Lung (tissue), 12 donors: Measurements from ENCODE around the gene BPTF. TPM values are rescaled to one million over a fixed set of nuclear protein-coding genes. Genes with fewer than 3 reads are reported as not detected.

Experiments used
- ATAC-seq: fragments of 200-7000 bp; cut with Tn5 transposase; one replicate; pipeline ENCODE4 v1.9.1; 2020; ENCODE audit warnings: moderate number of reproducible peaks; ENCODE audit not compliant: insufficient read depth, low FRiP score
- DNase-seq, 3 donors: peaks; one replicate each; pipeline ENCODE4 v3.0.0-alpha.2; 2013 to 2017
- H3K27ac ChIP-seq, 2 donors: one replicate each; pipeline ENCODE4 v1.5.1; 2013; ENCODE audit warnings: mild to moderate bottlenecking in 2 of 2, moderate library complexity in 2 of 2, control low read depth in 1 of 2, inconsistent platforms in 1 of 2, low read depth in 1 of 2, low read length in 1 of 2
- H3K27me3 ChIP-seq, 3 donors: one replicate each; pipeline ENCODE4 v1.5.1; 2013; ENCODE audit warnings: low read length in 2 of 3; ENCODE audit not compliant: control insufficient read depth in 3 of 3, insufficient read depth in 3 of 3
- H3K36me3 ChIP-seq, 4 donors: one replicate each; pipeline ENCODE4 v1.5.1; 2013; ENCODE audit warnings: low read length in 4 of 4, mild to moderate bottlenecking in 1 of 4, moderate library complexity in 1 of 4; ENCODE audit not compliant: control insufficient read depth in 4 of 4, insufficient read depth in 4 of 4
- H3K4me1 ChIP-seq, 5 donors: one replicate each; pipeline ENCODE4 v1.5.1; 2013; ENCODE audit warnings: low read length in 5 of 5, mild to moderate bottlenecking in 2 of 5, moderate library complexity in 1 of 5; ENCODE audit not compliant: control insufficient read depth in 5 of 5, insufficient read depth in 5 of 5
- H3K4me3 ChIP-seq: one replicate; pipeline ENCODE4 v1.5.1; 2013; ENCODE audit warnings: mild to moderate bottlenecking, control low read depth, moderate library complexity
- H3K9ac ChIP-seq, 2 donors: one replicate each; pipeline ENCODE4 v1.5.1; 2013; ENCODE audit warnings: low read length in 2 of 2, control low read depth in 1 of 2; ENCODE audit not compliant: insufficient read depth in 1 of 2
- H3K9me3 ChIP-seq, 4 donors: one replicate each; pipeline ENCODE4 v1.5.1; 2013; ENCODE audit warnings: low read length in 3 of 4, mild to moderate bottlenecking in 1 of 4, moderate library complexity in 1 of 4; ENCODE audit not compliant: control insufficient read depth in 4 of 4, insufficient read depth in 3 of 4
- CTCF ChIP-seq: IDR thresholded peaks from 2 replicates; pipeline ENCODE4 v1.5.1; 2012; ENCODE audit warnings: mild to moderate bottlenecking; ENCODE audit errors: control extremely low read depth, extremely low read depth
- WGBS, 2 donors: extraction: QIAGEN DNeasy Blood & Tissue Kit; methylation state at CpG; one replicate each; pipeline ENCODE4 v1.1.7; 2013; 5-methylcytosine and 5-hydroxymethylcytosine counted together
- polyA plus RNA-seq, 2 donors: library from polyadenylated mRNA; stranded (reverse); fragments of 200-250 nt; gene quantifications; one replicate each; pipeline ENCODE4 v1.2.1, GENCODE V29; 2013
- total RNA-seq, 2 donors: library from RNA; depleted of rRNA in 1 of 2; stranded (reverse); fragments of >200 nt in 1 of 2; gene quantifications; one replicate each; pipeline ENCODE4 v1.2.1, GENCODE V29; 2014 to 2021
- donor health status: control.
- donor health status: control.
- donor health status: Bipolar disorder and iron deficiency.
- donor health status: healthy.
- donor health status: DM: yes; HTN: yes; CAD: no.

The BPTF gene
- total and polyA plus RNA-seq, 4 donors = 12.2 to 179 (median 47.4) TPM

- Histone ChIP-seq H3K27me3 (no peaks in the 10 kb centered on the region), H3K9me3 (no peaks in the 10 kb centered on the region), H3K9ac (no peak overlapping the region), H3K27ac (no peak overlapping the region), H3K36me3 (peaks cover 0 to 3% (median 2%) of the 10 kb centered on the region in 4 donors), H3K4me3 (no peak overlapping the region), H3K4me1 (peaks cover 0 to 20% (median 0%) of the 10 kb centered on the region in 5 donors)
- DNase-seq (no peak), ATAC-seq (no peak)
- TF ChIP-seq CTCF = no peak
- 93 to 98% methylated on average over 2 of the region's 2 CpGs for WGBS, 2 donors
Measured at GRCh38 chr17:67837965-67838364, 12.7 kb downstream of the BPTF start.

- DNase-seq (no peak), ATAC-seq (no peak)
- peaks cover 0 to 3% (median 1%) of the 10 kb centered on the region in 4 donors for H3K36me3 ChIP-seq
- no peaks in the 10 kb centered on the region for H3K9me3 ChIP-seq
- no peak overlapping the region for H3K27ac ChIP-seq
- H3K4me1 ChIP-seq = peaks cover 0 to 20% (median 0%) of the 10 kb centered on the region in 5 donors
- TF ChIP-seq CTCF = no peak
- no peaks in the 10 kb centered on the region for H3K27me3 ChIP-seq
- no peak overlapping the region for H3K9ac ChIP-seq
- H3K4me3 ChIP-seq = no peak overlapping the region
- 85 to 88% methylated on average over 3 of the region's 3 CpGs for WGBS, 2 donors
Measured at GRCh38 chr17:67838538-67838937, 13.2 kb downstream of the BPTF start.

GRCh38 chr17:67841992-67842391, 16.7 kb downstream of the BPTF start:
- Histone ChIP-seq H3K36me3 (peaks cover 0 to 3% (median 0%) of the 10 kb centered on the region in 4 donors), H3K27me3 (no peaks in the 10 kb centered on the region), H3K4me1 (peaks cover 0 to 9% (median 0%) of the 10 kb centered on the region in 5 donors), H3K9me3 (no peaks in the 10 kb centered on the region), H3K27ac (no peak overlapping the region), H3K9ac (no peak overlapping the region), H3K4me3 (no peak overlapping the region)
- TF ChIP-seq CTCF = no peak
- 85 to 95% methylated on average over 2 of the region's 2 CpGs for WGBS, 2 donors
- ATAC-seq (no peak), DNase-seq (no peak)

- no peak for DNase-seq
- Histone ChIP-seq H3K4me1 (peaks cover 0 to 5% (median 0%) of the 10 kb centered on the region in 5 donors), H3K27me3 (no peaks in the 10 kb centered on the region), H3K27ac (no peak overlapping the region), H3K9ac (no peak overlapping the region), H3K4me3 (no peak overlapping the region), H3K36me3 (peaks cover 0 to 3% (median 0%) of the 10 kb centered on the region in 4 donors), H3K9me3 (no peaks in the 10 kb centered on the region)
- no peak for TF ChIP-seq CTCF
- no peak for ATAC-seq
Measured at GRCh38 chr17:67842648-67843047, 17.3 kb downstream of the BPTF start.
